Ovary (tissue), 9 donors: ENCODE data around the gene AQP7. TPM values are rescaled to one million over a fixed set of nuclear protein-coding genes. Genes with fewer than 3 reads are reported as not detected.
"Not testable (repeated sequence)": the region's sequence is repeated elsewhere in the genome, so short reads cannot be mapped to it uniquely, and the experiment has no call there.

Source experiments
- DNase-seq, 5 donors: peaks; one replicate each; pipeline ENCODE4 v3.0.0-alpha.2; 2019 to 2020
- H3K27ac ChIP-seq, 2 donors: fragments of 200-600 bp; one replicate each; pipeline versions ENCODE4 v1.5.1 to v1.8.0; 2019 to 2022
- H3K27me3 ChIP-seq: fragments of 200-600 bp; one replicate; pipeline ENCODE4 v1.8.0; 2022
- H3K36me3 ChIP-seq: fragments of 200-600 bp; sonication (generic); one replicate; pipeline ENCODE4 v1.5.1; 2019
- H3K4me1 ChIP-seq: one replicate; pipeline ENCODE4 v1.8.1; 2013; ENCODE audit warnings: mild to moderate bottlenecking, moderate library complexity; ENCODE audit not compliant: insufficient read depth
- H3K4me3 ChIP-seq: fragments of 200-600 bp; sonication (generic); one replicate; pipeline ENCODE4 v1.5.1; 2017
- H3K9me3 ChIP-seq, 2 donors: fragments of 200-600 bp in 1 of 2; sonication (generic) in 1 of 2; one replicate each; pipeline versions ENCODE4 v1.5.1 to v1.8.1; 2013 to 2019; ENCODE audit warnings: mild to moderate bottlenecking in 1 of 2, moderate library complexity in 1 of 2
- EP300 ChIP-seq: sonication (generic); formaldehyde crosslinking; IDR thresholded peaks from one replicate; pipeline ENCODE4 v1.6.1; 2017; ENCODE audit warnings: antibody characterized with exemption
- POLR2A ChIP-seq: fragments of 450-650 bp; IDR thresholded peaks from one replicate; pipeline ENCODE4 v1.6.1; 2017; ENCODE audit warnings: antibody characterized with exemption, mild to moderate bottlenecking, moderate library complexity
- WGBS, 3 donors: extraction: QIAGEN DNeasy Blood & Tissue Kit in 1 of 3; methylation state at CpG; one replicate each; pipeline versions ENCODE4 v1.1.5 to v1.1.7; 2013 to 2017; 5-methylcytosine and 5-hydroxymethylcytosine counted together
- intact Hi-C, 4 donors: fragments of 100-400 bp; cut with DNase I; formaldehyde crosslinking; loops; one replicate each; pipeline versions ENCODE4 v1.11.0 to v1.15.1; 2022 to 2023
- polyA plus RNA-seq, 2 donors: library from polyadenylated mRNA; stranded (reverse); fragments of 200-250 nt in 1 of 2; fragments of 350-450 nt in 1 of 2; fragmentation: Illumina TruSeq in 1 of 2; extraction: RNeasy Lipid Tissue Mini Kit (QIAGEN cat#74804) in 1 of 2; gene quantifications; one replicate each; pipeline ENCODE4 v1.2.3, GENCODE V29; 2013 to 2014
- total RNA-seq, 7 donors: library from RNA; depleted of rRNA in 2 of 7; stranded (reverse); fragments of >200 nt in 2 of 7; fragmentation: NEBNext Ultra II Directional in 3 of 7; extraction: Animal tissue kit (Norgen Biotek cat#: 25700) in 3 of 7; gene quantifications; one replicate each; pipeline versions ENCODE4 v1.1.0 to v1.2.4, GENCODE V29; 2016 to 2023
- TF ChIP-seq, protein P1 (sequence below), 3 donors: fragments of 450-650 bp in 2 of 3; fragments of 200-600 bp in 1 of 3; IDR thresholded peaks; one replicate each; pipeline versions ENCODE4 v1.5.1 to v1.8.0; 2016 to 2022; ENCODE audit warnings: antibody characterized with exemption in 3 of 3, mild to moderate bottlenecking in 1 of 3
- donor health status: DM: no; HTN: no; CAD: no; lungs with moderate emphysema.
- donor health status: DM: no; HTN: no; CAD: no.
- donor health status: Bipolar disorder and iron deficiency.
- donor health status: DM: yes; HTN: yes; CAD: no.
- donor health status: DM: no; HTN: no; CAD: no.
- donor health status: DM: yes; HTN: yes; CAD: no.

The AQP7 gene
- total and polyA plus RNA-seq, 9 donors, result 1.1 to 3.8 (median 2.2) TPM

DNA sequence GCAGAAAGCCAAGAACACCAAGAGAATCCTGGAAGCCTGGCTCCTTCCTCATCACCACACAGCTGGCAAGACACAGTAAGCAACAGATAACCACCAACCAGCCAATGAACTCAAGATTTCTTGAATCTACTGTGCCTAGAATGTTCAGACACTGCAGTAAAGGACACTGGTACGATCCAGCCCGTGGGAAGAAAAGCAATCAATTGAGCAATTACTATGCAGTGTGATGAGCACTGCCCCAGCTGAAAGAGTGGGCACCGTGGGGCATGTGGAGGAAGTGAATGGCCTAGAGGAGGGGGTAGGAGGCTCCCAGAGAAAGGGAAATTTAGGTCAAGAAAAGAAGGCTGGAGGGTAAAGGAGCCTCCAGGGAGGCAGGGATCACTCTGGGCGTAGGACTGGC lies 4.6 kb downstream of the AQP7 start:
- WGBS, 3 donors, result 71 to 95% (median 75%) methylated on average over 3 of the region's 4 CpGs
- H3K36me3 ChIP-seq, H3K27me3 ChIP-seq, H3K9me3 ChIP-seq, H3K27ac ChIP-seq, intact Hi-C loops, H3K4me3 ChIP-seq, DNase-seq: not testable (repeated sequence)
- H3K4me1 ChIP-seq, result peaks cover 17% of the 10 kb centered on the region

- 89 to 91% (median 91%) methylated on average over 15 of the region's 15 CpGs for WGBS, 3 donors
- H3K9me3 ChIP-seq, DNase-seq, H3K27me3 ChIP-seq, H3K27ac ChIP-seq, intact Hi-C loops, H3K36me3 ChIP-seq, H3K4me3 ChIP-seq: not testable (repeated sequence)
- peaks cover 22% of the 10 kb centered on the region for H3K4me1 ChIP-seq
Observed at GRCh38 chr9:33395159-33395879, 7.0 kb downstream of the AQP7 start.

GRCh38 chr9:33393986-33394385 lies 8.4 kb downstream of the AQP7 start:
- peaks cover 20% of the 10 kb centered on the region for H3K4me1 ChIP-seq
- WGBS, 3 donors, result 22 to 45% (median 33%) methylated on average over 3 of the region's 3 CpGs
- H3K36me3 ChIP-seq, intact Hi-C loops, DNase-seq, H3K27me3 ChIP-seq, H3K4me3 ChIP-seq, H3K9me3 ChIP-seq: not testable (repeated sequence)
- H3K27ac ChIP-seq, result peak overlapping the region in 1 of 2 donors; percentile 68

DNA sequence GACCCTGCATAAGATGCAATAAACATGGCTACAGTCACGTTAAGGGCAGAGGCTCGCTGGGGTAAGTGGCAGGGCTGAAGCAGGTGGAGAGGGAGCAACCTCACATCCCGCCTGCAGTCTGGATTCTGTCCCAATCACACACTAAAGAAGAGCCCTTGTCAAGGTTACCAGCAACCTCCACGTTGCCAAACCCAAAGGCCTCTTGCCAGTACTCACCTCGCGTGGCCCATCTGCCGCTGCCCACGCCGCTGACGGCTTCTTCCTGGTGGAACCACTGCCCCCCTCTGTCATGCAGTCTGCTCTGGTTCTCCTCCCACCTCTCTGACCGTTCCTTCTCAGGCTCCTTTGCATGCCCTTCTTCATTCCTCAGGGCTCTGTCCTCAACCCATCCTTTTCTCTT lies 8.8 kb downstream of the AQP7 start:
- no peaks in the 10 kb centered on the region for H3K27me3 ChIP-seq
- TF ChIP-seq, protein P1, sequence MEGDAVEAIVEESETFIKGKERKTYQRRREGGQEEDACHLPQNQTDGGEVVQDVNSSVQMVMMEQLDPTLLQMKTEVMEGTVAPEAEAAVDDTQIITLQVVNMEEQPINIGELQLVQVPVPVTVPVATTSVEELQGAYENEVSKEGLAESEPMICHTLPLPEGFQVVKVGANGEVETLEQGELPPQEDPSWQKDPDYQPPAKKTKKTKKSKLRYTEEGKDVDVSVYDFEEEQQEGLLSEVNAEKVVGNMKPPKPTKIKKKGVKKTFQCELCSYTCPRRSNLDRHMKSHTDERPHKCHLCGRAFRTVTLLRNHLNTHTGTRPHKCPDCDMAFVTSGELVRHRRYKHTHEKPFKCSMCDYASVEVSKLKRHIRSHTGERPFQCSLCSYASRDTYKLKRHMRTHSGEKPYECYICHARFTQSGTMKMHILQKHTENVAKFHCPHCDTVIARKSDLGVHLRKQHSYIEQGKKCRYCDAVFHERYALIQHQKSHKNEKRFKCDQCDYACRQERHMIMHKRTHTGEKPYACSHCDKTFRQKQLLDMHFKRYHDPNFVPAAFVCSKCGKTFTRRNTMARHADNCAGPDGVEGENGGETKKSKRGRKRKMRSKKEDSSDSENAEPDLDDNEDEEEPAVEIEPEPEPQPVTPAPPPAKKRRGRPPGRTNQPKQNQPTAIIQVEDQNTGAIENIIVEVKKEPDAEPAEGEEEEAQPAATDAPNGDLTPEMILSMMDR (IDR thresholded peaks at IDR 0.05), result no peak
- TF ChIP-seq POLR2A (no peak), EP300 (no peak)
- no peak overlapping the region for H3K4me3 ChIP-seq
- WGBS, 3 donors, result 19 to 33% (median 23%) methylated on average over 11 of the region's 11 CpGs
- no peaks in the 10 kb centered on the region for H3K36me3 ChIP-seq
- H3K4me1 ChIP-seq, result peaks cover 20% of the 10 kb centered on the region
- DNase-seq, result peak in 4 of 5 donors; percentile 42 to 61 (median 56)
- intact Hi-C loops, result no loop called here
- no peaks in the 10 kb centered on the region for H3K9me3 ChIP-seq
- peak overlapping the region in 1 of 2 donors; percentile 68 for H3K27ac ChIP-seq

DNA sequence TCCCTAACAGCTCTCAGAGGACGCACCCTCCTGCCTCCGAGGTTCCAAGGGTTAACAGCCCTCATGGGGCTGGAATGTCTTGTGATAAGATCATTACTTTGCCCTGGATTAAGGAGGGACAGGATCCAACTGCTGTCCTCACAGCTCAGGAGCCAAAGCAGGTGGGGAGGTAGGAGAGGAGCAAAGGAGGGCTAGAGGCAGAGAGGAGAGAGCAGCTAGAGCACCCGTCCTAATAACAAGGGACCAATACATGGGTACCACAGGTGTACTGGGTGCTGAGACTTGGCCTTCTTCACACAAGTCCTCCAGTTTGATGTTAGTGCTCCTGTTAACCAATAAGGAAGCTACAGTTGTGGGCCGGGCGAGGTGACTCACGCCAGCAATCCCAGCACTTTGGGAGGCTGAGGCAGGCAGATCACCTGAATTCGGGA lies 9.8 kb downstream of the AQP7 start:
- DNase-seq, intact Hi-C loops, H3K4me3 ChIP-seq, H3K36me3 ChIP-seq, H3K27me3 ChIP-seq, H3K9me3 ChIP-seq: not testable (repeated sequence)
- Histone ChIP-seq H3K4me1 (peaks cover 22% of the 10 kb centered on the region), H3K27ac (peak overlapping the region in 1 of 2 donors; percentile 68)
- 65 to 77% (median 74%) methylated on average over 7 of the region's 7 CpGs for WGBS, 3 donors

- 0 to 2% (median 1%) methylated on average over 9 of the region's 9 CpGs for WGBS, 3 donors
- intact Hi-C loops, H3K27me3 ChIP-seq, H3K4me3 ChIP-seq, H3K9me3 ChIP-seq, H3K36me3 ChIP-seq: not testable (repeated sequence)
- peaks cover 24% of the 10 kb centered on the region for H3K4me1 ChIP-seq
- DNase-seq, result peak; percentile 82 to 90 (median 83)
- peak overlapping the region in 1 of 2 donors; percentile 68 for H3K27ac ChIP-seq
Observed at GRCh38 chr9:33391111-33391771, 11.1 kb downstream of the AQP7 start.
